ENCODE measurements around the gene NQO2.

DNA sequence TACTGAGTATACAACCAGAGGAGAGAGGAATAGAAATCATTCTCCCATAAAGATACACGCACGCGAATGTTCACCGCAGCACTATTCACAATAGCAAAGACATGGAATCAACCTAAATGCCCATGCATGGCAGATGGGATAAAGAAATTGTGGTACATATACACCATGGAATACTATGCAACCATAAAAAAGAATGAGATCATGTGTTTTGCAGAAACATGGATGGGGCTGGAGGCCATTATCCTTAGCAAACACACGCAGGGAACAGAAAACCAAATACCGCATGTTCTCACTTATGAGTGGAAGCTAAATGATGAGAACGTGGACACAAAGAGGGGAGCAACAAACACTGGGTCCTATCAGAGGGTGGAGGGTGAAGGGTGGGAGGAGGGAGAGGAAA, 31.8 kb upstream of the NQO2 start:
- TF ChIP-seq POLR2A (IDR thresholded peaks at IDR 0.05; ENCODE audit: low read depth, low read length) = no peak
- TF ChIP-seq POLR2AphosphoS5 (IDR thresholded peaks at IDR 0.05; ENCODE audit: low read depth, low read length) = no peak
